DMS53 treated with DMSO at 0.1 percent for 48 hours (cell line): ENCODE measurements around the gene ULBP3.

Source experiments
- DNase-seq: peaks from one replicate; lab custom pipeline; 2025; ENCODE audit not compliant: unreplicated experiment; lab: John Stamatoyannopoulos, UW

ULBP3 gene

DNA sequence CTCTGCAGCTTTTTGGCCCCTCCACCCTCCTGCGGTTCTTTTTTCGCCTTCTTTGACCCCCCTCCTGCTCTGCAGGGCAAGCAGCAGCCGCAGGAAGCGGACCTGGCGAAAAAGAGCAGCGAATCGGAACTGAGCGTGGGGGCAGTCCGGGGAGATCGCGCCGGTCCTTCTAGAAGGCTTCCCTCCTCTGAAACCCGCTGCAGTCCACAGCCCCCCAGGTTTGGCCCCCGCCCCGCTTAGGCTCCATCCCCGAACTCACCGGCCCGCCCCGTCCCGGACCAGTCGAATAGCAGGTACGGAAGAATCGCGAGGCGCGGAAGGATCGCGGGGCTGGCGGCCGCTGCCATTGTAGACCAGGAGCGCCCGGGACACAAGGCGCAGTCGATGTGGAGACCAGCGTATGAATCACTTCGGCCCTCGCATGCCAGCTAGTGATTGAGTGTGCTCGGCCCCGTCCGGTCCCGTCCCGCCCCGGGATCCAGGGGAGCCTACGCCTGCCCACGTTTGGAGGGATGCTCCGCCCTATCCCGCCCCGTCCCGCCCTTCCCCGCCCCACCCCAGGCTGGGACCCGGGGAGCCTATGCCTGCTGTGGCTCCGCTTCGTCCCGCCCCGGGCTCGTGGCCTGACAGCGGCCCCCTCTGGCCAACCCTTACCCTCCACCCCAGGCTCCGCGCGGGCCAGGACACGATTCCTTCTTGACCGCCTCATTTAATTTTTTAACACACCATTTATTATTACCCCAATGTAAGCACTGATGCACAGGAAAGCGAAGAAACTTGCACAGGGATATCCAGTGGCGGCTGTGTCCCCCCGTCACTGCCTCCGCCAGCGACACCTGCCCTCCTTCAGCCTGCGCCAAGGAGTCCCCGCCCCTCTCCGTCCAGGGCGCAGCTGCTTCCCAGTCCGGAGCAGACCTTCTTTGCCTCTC lies at the start of gene ULBP3:
Gene ULBP3, minus strand, starts transcription at position 402 of the 929 bp plus-strand sequence. Its CDS starts 55 bp downstream, at position 347.
- DNase-seq, result peak; percentile 67

DNA sequence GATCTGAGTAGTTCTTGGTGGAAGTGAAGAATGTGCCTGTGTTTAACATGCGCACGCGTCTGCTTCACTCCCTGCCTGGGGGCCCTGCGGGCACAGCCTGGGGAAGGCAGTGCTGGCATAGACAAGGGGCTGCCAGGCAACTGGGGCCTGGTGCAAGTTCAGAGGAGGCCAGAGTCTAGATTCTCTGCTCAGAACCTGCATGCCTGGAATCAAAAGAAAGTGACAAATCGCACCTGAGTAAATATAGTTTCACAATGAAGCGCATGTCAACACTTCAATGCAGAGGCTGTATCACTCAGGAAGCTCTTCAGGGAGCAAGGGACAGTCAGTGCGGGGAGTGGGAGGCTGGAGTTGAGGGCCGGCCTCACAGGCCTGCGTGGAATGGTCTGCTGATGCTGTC lies 49.7 kb upstream of the ULBP3 start:
- peak; percentile 83 for DNase-seq

DNA sequence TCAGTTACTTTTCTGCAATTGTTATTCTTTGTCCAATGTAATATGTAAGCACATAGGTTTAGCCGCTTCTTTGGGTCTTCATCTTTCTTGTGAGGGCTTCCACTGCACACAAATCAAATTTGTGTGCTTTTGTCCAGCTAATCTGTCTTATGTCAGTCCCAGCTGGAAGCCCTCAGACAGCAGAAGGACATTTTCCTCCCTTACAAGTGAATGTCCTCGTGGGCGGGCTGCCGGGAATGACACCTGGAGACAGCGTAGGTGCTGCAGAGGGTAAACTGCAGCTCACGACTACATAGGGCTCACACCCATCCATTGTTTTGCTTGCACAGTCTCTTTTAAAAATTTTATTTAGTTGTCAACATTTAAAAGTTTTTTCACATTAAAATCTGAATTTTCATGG lies 49.3 kb upstream of the ULBP3 start:
- peak; percentile 47 for DNase-seq

DNA sequence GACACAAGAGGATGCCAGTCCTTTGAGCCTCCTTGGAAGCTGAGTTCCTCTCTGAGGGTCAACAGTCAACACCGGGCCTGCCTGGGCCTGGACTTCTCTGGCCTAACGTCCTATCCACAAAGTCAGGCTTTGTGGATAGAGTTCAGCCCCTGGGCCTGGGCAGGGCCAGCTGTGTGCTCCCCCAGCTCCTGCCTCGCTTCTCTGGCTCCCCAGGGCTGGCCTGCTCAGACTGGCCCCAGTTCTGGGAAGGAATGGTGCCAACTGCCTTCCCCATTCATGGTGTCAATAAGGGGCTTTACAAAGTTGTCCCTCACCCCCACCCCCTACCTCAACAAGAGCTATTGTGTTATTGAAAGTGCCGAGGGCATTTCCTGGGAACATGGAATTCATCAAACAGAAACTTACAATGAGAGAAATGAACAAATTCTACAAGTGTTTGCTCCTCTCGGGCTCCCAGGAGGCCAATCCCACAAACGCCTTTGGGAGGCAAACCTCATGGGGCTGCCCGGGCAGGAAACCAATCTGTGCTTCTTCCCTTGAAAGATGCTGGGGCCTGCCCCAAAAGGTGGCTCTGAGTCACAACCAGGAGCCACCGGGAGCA lies 47.4 kb upstream of the ULBP3 start:
- DNase-seq, result no peak

DNA sequence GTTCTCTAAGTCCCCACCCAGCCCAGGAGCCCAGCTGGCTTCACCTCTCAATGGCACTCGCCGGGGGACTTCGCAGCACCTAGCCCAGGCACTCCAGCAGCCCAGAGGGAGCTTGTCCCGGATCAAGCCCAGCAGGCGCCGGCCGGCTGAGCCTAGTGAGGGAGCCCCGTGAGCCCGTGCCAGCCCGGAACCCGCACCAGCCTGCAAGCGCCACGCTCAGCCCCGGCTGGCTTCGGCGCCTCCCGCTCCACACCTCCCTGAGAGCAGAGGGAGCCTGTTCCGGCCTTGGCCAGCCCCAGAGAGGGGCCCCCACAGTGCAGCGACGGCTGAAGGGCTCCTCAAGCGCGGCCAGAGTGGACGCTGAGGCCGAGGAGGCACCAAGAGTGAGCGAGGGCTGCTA lies 46.8 kb upstream of the ULBP3 start:
- DNase-seq, result no peak

DNA sequence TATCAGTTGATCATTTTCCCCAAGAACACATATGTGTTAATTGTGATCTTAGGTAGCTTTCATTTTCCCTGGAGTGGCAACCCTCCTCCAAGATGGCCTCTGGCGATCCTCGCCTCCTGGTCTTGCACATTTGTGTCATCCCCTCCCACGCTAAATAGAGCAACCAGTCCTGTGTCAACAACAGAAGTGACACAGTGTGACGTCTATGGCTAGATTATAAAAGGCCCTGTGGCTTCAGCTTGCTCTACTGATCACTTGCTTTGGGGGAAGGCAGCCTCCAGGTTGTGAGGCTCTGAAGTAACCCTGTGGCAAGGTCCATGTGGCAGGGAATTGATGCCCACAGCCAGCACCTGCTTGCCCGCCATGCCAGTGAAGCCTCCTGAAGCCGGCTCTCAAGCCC lies 43.3 kb upstream of the ULBP3 start:
- DNase-seq, result no peak

DNA sequence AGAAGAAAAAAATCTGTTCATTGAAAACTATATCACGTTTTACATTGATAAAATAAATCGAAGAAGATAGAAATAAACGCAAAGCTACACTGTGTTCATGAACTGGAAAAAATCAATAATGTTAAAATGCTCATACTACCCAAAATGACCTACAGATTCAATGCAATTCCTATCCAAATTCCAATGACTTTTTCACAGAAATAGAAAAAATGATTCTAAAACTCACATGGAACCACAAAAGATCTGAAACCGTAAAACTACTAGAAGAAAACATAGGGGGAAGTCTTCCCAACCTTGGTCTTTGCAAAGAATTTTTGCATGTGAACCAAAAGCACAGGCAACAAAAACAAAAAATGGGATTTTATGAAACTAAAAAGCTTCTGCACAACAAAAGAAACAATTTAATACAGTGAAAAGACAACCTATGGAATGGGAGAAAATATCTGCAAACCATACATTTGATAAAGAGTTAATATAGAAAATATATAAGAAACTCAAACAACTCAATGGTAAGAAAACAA lies 33.9 kb upstream of the ULBP3 start:
- no peak for DNase-seq

DNA sequence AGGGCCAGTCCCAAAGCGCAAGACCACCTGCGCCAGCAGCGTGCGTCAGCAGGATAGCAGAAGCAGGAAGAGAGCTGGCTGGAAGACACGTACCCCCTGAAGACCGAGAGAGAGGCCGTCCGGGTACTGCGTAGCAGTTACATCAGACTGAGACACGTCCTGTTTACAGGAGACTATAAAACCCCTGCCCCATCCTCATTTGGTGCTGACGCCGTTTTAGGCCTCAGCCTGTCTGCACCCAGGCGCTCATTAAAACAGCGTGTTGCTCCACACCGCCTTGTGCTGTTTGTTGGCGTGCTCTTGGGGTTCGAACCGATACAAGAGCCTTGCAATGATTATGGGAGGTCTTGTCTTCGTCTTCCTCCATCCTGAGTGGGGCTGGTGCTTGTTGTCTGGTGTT lies 31.8 kb upstream of the ULBP3 start:
- no peak for DNase-seq

DNA sequence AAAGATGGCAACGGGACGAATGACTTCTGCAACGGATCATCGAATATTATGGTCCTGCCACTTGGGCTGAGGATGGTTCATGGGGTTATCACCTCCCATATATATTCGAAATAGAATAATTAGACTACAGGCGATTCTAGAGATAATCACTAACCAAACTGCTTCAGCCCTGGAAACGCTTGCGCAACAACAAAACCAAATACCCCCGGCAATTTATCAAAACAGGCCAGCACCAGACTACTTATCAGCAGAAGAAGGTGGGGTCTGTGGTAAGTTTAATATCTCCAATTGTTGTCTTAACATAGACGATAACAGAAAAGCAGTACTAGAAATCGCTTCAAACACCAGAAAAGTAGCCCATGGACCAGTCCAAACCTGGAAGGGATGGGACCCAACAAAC lies 31.0 kb upstream of the ULBP3 start:
- DNase-seq, result no peak

DNA sequence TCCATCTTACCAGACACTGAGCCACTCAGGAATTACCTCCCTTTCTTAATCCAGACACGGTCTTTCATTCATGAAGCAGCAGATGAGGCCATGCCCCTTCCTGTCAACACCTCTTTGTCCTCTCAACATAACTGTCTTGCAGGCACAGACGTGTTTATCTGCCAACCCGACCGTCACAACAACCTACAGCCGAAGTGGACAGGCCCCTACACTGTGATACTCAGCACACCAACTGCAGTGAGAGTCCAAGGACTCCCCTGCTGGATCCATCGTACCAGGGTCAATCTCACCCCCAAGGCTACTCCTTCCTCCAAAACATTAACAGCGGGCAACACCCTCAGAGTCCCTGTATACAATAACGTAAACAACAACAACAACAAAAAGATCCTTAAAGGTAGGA lies 30.6 kb upstream of the ULBP3 start:
- no peak for DNase-seq

DNA sequence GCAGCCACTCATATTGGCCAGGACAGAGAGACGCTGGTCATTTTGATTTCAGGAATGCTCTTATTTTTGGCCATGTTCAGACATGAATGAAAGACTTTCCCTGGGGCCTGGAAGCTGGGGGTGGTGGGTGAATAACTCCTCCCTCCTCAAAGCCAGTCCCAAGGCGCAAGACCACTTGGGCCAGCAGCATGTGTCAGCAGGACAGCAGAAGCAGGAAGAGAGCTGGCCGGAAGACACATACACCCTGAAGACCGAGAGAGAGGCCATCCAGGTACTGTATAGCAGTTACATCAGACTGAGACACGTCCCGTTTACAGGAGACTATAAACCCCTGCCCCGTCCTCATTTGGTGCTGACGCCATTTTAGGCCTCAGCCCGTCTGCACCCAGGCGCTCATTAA lies 29.2 kb upstream of the ULBP3 start:
- no peak for DNase-seq

DNA sequence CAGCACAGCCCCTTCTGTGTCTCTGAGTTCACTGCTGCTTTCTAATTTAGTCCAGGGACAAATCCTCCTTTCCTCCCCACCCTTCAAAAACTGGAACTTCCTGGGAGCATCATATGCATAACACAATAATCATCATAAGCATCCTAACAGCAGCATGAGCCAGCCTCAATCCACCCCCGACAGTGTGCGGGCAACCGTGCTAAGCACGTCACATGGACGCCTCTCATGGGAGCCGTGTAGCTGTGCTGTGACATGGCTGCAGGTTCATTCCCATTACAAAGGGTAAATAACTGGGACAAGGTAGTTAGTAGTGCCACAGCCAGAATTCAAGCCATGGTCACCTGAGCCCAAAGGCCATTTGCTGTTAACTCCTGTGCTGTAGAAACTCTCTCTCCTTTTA lies 24.5 kb upstream of the ULBP3 start:
- DNase-seq, result no peak

DNA sequence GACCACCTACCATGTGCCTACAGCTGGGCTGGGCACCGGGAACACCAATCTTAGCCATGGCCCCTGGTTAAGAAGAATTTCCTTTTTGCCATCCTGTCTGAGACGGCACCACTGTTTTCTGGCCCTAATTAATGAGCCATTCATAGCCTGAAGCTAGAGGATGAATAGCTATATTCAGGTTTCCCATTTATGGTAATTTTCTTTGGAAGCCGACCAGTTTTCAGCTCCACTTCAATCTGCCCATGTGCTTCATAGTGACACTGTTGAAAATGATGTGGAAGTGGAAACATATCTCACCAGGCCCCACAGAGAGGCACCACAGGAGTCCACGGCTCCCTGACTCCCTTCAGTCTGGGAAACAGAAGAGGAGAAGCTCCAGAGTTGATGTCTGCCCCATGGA lies 22.6 kb upstream of the ULBP3 start:
- DNase-seq, result no peak

DNA sequence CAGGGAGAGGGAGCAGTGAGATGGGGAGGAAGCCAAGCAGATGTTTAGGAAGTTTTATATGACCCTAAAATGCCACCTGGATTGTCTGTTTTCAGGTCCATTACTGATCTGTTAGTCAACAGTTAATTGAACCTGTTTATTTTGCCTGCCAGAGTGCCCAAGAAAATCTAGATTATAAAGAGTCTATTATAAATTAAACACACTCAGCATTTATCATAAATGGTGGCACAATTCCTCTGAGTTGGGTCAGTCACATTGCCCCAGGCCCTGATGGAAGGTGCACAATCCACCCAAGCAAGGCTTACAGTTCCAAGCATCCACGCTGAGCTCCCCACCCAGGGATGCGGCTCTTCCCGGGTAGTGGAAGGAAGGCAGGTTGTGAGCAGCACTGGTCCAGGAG lies 21.4 kb upstream of the ULBP3 start:
- DNase-seq, result no peak

DNA sequence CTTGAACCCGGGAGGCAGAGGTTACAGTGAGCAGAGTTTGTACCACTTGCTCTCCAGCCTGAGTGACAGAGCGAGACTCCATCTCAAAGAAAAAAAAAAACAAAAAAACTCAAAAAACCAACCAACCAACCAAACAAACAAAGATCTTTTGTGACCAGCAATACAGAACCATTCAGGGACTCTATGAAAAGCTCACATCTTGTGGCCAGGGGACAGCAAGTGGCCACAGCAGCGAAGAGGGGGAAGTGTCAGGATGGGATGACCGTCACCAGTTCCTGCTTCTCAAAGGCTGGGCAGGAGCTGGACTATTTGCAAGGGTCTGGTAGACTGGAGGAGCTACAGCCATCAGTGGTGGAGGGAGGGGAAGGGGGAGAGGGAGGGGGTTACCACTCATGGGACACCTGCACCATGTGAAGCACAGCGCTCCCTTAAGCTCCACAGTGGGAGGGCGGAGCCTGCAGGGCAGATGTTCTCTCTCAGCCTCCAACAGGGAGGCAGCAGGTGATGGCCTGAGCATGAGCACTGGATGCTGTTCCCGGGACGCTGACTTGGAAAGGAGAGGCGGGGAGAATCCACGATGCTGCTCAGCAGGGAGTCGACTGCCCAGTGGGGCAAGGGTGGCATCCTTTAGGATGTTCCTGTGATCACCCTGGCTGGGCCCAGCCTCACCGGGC lies 19.7 kb upstream of the ULBP3 start:
- peak; percentile 8 for DNase-seq

DNA sequence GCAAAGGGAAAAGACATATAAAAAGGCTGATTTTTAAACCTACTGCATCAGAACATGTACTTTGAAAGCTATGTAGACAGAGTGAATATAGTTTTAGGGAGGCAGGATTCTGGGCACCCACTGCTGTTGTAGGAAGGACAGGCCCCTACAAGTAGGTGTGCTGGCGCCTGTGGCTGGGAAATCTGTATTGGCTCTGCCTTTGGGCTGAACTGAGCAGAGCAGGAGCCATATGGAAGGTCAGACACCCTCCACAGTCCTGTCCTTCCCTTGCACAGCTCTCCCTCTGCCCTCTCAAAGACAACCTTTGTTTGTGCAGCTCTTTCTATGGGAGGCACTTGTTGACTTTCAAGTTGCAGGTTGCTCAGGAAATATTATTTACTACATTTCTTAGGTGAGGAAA lies 18.4 kb upstream of the ULBP3 start:
- no peak for DNase-seq

DNA sequence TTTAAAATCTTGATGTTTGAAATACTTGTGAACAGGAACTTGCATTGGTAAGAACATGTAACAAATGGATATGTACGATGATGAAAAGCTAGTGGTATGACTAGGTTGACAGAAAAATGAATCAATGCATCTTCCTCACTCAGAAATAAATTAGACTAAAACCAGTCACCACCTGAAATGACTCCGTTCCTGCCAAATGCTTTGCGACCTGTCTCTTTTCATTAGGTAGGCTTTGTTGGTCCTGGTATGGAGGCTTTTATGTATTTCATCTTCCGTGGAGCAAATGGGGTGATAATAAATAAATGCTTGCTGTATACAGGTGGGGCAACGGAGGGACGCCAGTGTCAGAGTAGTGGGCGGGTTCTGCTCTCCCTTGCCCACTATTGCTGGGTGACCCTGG lies 17.1 kb upstream of the ULBP3 start:
- DNase-seq, result no peak

DNA sequence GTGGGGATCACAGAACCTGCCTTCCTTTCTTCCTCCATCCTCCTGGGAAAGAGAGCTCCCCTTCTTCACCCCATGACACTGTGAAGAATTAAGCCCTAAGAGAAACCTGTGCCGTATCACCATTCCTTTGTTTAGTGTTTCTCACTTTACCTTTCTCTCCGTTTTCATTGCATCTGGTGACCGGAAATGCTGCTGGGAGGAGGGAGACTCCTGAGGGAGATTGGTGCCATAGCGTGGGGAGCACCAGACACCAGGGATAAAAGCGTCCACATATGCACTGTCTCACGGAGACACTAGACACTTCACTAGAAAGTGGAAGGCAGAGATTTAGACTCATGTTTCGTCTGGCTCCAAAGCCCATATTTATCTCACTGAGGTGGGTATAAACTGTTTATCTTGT lies 15.5 kb upstream of the ULBP3 start:
- no peak for DNase-seq

DNA sequence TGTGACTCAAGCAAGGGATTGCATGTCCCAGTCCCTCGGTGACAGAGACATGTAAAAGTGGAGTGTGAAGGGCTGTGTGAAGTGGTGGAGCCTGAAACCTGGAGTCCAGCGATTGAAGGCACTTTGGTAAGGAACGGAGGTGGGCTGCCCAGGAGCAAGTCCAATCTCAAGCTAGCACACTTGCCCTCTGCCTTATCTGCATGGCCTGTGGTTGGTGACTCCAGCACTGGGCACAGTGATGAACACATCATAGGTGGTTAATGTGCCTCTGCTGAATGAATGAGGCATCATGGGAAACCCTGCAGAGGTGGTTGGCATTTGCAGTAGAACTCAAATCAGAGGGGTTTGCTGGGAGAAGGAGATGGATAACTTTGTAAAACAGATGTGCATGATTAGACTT lies 14.9 kb upstream of the ULBP3 start:
- no peak for DNase-seq

DNA sequence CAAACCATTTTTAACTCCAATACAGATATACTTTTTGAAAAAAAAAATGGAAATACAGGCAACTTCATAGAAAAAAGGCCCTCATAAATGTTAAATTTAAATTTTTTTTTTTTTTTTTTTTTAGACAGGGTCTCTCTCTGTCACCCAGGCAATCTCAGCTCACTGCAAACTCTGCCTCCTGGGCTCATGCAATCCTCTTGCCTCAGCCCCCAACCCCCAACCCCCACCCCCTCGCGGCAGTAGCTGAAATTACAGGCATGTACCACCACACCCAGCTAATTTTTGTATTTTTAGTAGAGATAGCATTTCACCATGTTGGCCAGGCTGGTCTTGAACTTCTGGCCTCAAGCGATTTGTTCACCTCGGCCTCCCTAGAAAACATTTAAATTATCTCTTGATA lies 12.8 kb upstream of the ULBP3 start:
- DNase-seq, result no peak

DNA sequence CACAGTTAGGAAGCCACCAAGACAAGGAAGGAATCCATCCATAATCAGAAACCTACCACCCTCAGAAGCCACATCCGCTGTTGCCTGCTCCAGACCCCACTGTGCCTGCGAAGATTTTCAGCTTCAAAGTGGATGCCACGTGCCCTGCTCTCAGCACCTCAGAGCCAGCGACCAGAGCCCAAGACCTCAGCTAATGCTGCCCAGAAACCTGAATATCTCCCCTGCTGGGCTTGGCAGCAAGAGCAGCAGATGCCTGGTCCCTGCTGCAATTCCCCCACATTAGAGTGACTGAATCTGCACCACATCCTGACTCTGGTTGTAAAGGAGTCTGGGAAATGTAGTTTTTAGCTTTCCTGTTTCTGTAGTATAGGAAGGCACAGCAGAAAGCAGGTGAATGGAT lies 10.7 kb upstream of the ULBP3 start:
- DNase-seq, result no peak

DNA sequence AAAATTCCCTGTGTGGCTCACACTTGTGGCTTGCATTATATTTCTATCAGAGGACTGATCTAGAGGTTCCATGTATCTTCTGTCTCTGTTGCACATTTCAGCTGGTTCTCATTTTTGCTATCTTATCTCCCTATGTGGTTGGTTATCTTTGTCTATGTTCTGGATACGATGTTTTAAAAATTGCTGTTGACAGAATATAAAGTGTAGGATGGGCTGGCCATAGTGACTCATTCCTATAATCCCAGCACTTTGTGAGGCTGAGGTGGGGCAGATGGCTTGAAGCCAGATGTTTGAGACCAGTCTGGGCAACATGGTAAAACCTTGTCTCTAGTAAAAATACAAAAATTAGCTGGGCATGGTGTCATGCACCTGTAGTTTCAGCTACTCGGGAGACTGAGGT lies 9.9 kb upstream of the ULBP3 start:
- DNase-seq, result no peak
